ENCODE measurements around the gene UBE2F. TPM values are rescaled to one million over a fixed set of nuclear protein-coding genes. Genes with fewer than 3 reads are reported as not detected.
"Not testable (repeated sequence)": the region's sequence is repeated elsewhere in the genome, so short reads cannot be mapped to it uniquely, and the experiment has no call there.

The UBE2F gene
- total and polyA plus RNA-seq, 7 experiments from 2014 or later: 42.5 to 114 (median 52.7) TPM

DNA sequence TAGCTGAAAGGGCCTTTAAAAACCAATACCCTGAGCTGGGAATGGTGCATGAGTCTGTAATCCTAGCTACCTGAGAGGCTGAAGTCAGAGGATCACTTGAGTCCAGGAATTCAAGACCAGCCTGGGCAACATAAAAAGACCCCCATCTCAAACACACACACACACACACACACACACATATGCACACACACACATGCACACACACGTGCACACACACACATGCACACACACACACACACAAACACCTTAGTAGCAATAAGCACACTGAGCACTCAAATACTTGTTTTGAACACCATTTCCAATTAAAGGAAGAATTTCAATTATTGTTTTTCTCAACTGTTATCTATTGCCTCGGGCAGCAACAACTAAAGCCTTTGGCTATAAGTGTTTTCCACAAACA, 25.6 kb upstream of the UBE2F start:
- Histone ChIP-seq H3K4me3 (ENCODE audit: low read length) (no peak overlapping the region), H3K36me3 (ENCODE audit: control insufficient read depth in 2 of 3, insufficient read depth in 3 of 3, low read length in 3 of 3) (no peaks in the 10 kb centered on the region), H3K4me1 (ENCODE audit: control insufficient read depth in 2 of 2, insufficient read depth in 2 of 2, low read length in 2 of 2) (peaks cover 34 to 40% of the 10 kb centered on the region in 2 donors), H3K9me3 (ENCODE audit: control insufficient read depth in 2 of 3, low read length in 3 of 3) (peaks cover 0 to 13% (median 0%) of the 10 kb centered on the region in 3 experiments), H3K27ac (ENCODE audit: low read depth, low read length) (peak overlapping the region; percentile 68), H3K27me3 (ENCODE audit: control insufficient read depth in 2 of 2, insufficient read depth in 2 of 2, low read length in 2 of 2) (no peaks in the 10 kb centered on the region)
- DNase-seq (no peak), ATAC-seq (no peak)
- H3K27me3 Mint-ChIP-seq: no peaks in the 10 kb centered on the region
- intact Hi-C loops (cut with micrococcal nuclease): no loop called here
- peaks cover 4 to 41% (median 13%) of the 10 kb centered on the region in 5 donors for H3K36me3 Mint-ChIP-seq
- peak overlapping the region in 8 of 10 donors; percentile 64 to 89 (median 77) for H3K4me3 Mint-ChIP-seq
- H3K9me3 Mint-ChIP-seq: peaks cover 0 to 32% (median 14%) of the 10 kb centered on the region in 11 donors
- CTCF ChIA-PET: interaction anchor here (1.3 to 3.1 kb wide), 2 partner anchors 11 to 17 kb away, joined by 3 to 17 read pairs; no protein-coding TSS in a partner anchor
- H3K4me1 Mint-ChIP-seq: peaks cover 28 to 76% (median 65%) of the 10 kb centered on the region in 7 donors
- H3K27ac Mint-ChIP-seq: peak overlapping the region; percentile 87 to 99 (median 97)
- POLR2A ChIA-PET: interaction anchor here (0.7 to 3.3 kb wide), 11 partner anchors 9 to 119 kb away, joined by 3 to 14 read pairs (median 7); partner anchors contain the start of genes SCLY and UBE2F

- peak overlapping the region; percentile 28 for H3K4me3 ChIP-seq (ENCODE audit: low read length)
- ChIA-PET POLR2A (interaction anchor here (0.7 to 3.3 kb wide), 15 partner anchors 10 to 197 kb away, joined by 3 to 14 read pairs (median 5); partner anchors contain the start of gene UBE2F), CTCF (interaction anchor here (0.8 to 3.1 kb wide), 2 partner anchors 16 to 19 kb away, joined by 3 to 17 read pairs; no protein-coding TSS in a partner anchor)
- H3K4me1 ChIP-seq (ENCODE audit: control insufficient read depth in 2 of 2, insufficient read depth in 2 of 2, low read length in 2 of 2): peaks cover 34 to 40% of the 10 kb centered on the region in 2 donors
- H3K36me3 ChIP-seq (ENCODE audit: control insufficient read depth in 2 of 3, insufficient read depth in 3 of 3, low read length in 3 of 3): no peaks in the 10 kb centered on the region
- no peak for DNase-seq
- Mint-ChIP-seq H3K9me3 (peaks cover 0 to 43% (median 20%) of the 10 kb centered on the region in 11 donors), H3K4me1 (peaks cover 36 to 86% (median 75%) of the 10 kb centered on the region in 7 donors), H3K27ac (peak overlapping the region; percentile 87 to 99 (median 97)), H3K4me3 (peak overlapping the region; percentile 64 to 89 (median 77)), H3K36me3 (peaks cover 4 to 49% (median 13%) of the 10 kb centered on the region in 5 donors), H3K27me3 (no peaks in the 10 kb centered on the region)
- H3K27me3 ChIP-seq (ENCODE audit: control insufficient read depth in 2 of 2, insufficient read depth in 2 of 2, low read length in 2 of 2): no peaks in the 10 kb centered on the region
- intact Hi-C loops (cut with micrococcal nuclease): loop anchor here in 1 of 2 donors (2.0 kb wide), 1 partner anchor 24 kb away; the partner anchor contains the start of gene UBE2F
- ATAC-seq: no peak
- H3K9me3 ChIP-seq (ENCODE audit: control insufficient read depth in 2 of 3, low read length in 3 of 3): peaks cover 0 to 17% (median 0%) of the 10 kb centered on the region in 3 experiments
- H3K27ac ChIP-seq (ENCODE audit: low read depth, low read length): peak overlapping the region; percentile 68
These were observed 24.3 kb upstream of the UBE2F start for GRCh38 chr2:237942513-237942899.

DNA sequence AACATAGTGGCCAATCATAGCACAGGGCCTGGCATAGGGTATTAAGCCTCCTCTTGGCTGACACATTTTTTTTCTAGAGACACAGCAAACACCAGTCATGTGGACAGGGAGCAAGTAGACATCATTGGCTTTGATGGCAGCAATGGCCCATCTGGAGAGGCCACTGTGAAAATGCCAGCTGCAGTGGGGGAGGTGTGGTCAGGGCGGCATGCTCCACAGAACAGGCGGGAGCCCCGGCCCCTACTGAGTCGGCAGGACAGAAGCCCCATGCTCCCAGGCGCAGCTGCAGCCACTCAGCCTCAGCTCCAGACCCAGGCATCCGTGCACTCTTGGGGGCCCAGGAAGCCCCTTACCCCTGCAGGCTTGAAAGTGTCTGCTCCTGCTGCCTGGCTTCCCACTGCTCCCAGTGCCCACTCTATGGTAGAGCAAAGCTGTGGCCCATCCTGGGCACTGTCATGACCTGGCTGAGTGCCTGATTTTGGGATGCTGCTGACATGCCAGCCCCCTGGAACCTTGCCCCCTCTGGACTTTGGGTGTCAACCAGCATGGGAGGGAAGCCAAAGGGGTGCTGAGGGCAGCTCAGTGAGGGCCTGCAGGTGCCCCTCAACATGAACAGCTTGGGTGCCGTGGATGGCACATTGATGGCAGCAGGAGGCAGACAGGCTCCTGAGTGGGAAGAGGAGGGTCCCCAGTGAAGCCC, 23.3 kb upstream of the UBE2F start:
- Histone ChIP-seq H3K27me3 (ENCODE audit: control insufficient read depth in 2 of 2, insufficient read depth in 2 of 2, low read length in 2 of 2) (no peaks in the 10 kb centered on the region), H3K27ac (ENCODE audit: low read depth, low read length) (peak overlapping the region; percentile 26), H3K36me3 (ENCODE audit: control insufficient read depth in 2 of 3, insufficient read depth in 3 of 3, low read length in 3 of 3) (no peaks in the 10 kb centered on the region), H3K4me1 (ENCODE audit: control insufficient read depth in 2 of 2, insufficient read depth in 2 of 2, low read length in 2 of 2) (peaks cover 34 to 40% of the 10 kb centered on the region in 2 donors), H3K4me3 (ENCODE audit: low read length) (no peak overlapping the region), H3K9me3 (ENCODE audit: control insufficient read depth in 2 of 3, low read length in 3 of 3) (peaks cover 0 to 17% (median 0%) of the 10 kb centered on the region in 3 experiments)
- no peak for ATAC-seq
- ChIA-PET POLR2A (interaction anchor here (0.7 to 3.3 kb wide), 8 partner anchors 10 to 196 kb away, joined by 3 to 7 read pairs (median 3); partner anchors contain the start of gene UBE2F), CTCF (interaction anchor here (1.0 to 3.1 kb wide), 2 partner anchors 8 to 20 kb away, joined by 4 to 17 read pairs; no protein-coding TSS in a partner anchor)
- H3K36me3 Mint-ChIP-seq: peaks cover 4 to 49% (median 13%) of the 10 kb centered on the region in 5 donors
- H3K4me1 Mint-ChIP-seq: peaks cover 37 to 90% (median 75%) of the 10 kb centered on the region in 7 donors
- H3K27ac Mint-ChIP-seq: peak overlapping the region; percentile 87 to 99 (median 97)
- DNase-seq: no peak
- peaks cover 0 to 44% (median 20%) of the 10 kb centered on the region in 11 donors for H3K9me3 Mint-ChIP-seq
- intact Hi-C loops (cut with micrococcal nuclease): loop anchor here in 1 of 2 donors (2.0 kb wide), 1 partner anchor 23 kb away; the partner anchor contains the start of gene UBE2F
- H3K4me3 Mint-ChIP-seq: peak overlapping the region in 8 of 10 donors; percentile 25 to 89 (median 62)
- H3K27me3 Mint-ChIP-seq: no peaks in the 10 kb centered on the region

DNA sequence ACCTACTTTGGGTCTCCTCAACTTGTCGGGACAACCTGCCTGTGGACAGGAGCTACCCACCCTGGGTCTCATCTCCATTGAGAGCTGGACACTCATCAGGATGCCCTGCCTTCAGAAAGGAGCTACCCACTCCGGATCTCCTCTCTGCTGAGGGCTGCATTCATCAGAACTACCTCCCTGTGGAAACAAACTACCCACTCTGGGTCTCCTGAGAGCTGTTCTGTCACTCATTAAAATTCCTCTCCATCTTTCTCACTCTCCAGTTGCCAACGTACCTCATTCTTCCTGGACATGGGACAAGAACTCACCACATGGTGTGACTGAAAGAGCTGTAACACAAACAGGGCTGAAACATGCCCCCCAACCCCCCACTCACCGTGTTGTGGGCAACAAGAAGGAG, 22.5 kb upstream of the UBE2F start:
- H3K27ac ChIP-seq (ENCODE audit: low read depth, low read length): no peak overlapping the region
- Mint-ChIP-seq H3K4me3 (peak overlapping the region in 2 of 10 donors; percentile 41 to 56), H3K27me3 (no peaks in the 10 kb centered on the region), H3K4me1 (peaks cover 37 to 85% (median 69%) of the 10 kb centered on the region in 7 donors), H3K9me3 (peaks cover 0 to 44% (median 20%) of the 10 kb centered on the region in 11 donors), H3K27ac (peak overlapping the region; percentile 20 to 98 (median 79)), H3K36me3 (peaks cover 4 to 47% (median 13%) of the 10 kb centered on the region in 5 donors)
- ATAC-seq (no peak), DNase-seq (no peak)
- H3K9me3 ChIP-seq (ENCODE audit: control insufficient read depth in 2 of 3, low read length in 3 of 3): peaks cover 0 to 17% (median 0%) of the 10 kb centered on the region in 3 experiments
- intact Hi-C loops (cut with micrococcal nuclease): no loop called here
- peaks cover 34 to 40% of the 10 kb centered on the region in 2 donors for H3K4me1 ChIP-seq (ENCODE audit: control insufficient read depth in 2 of 2, insufficient read depth in 2 of 2, low read length in 2 of 2)
- no peak overlapping the region for H3K4me3 ChIP-seq (ENCODE audit: low read length)
- ChIA-PET POLR2A (interaction anchor here (0.5 to 1.7 kb wide), 4 partner anchors 17 to 256 kb away, joined by 3 to 6 read pairs (median 3); no protein-coding TSS in a partner anchor), CTCF (no interaction called here)
- H3K36me3 ChIP-seq (ENCODE audit: control insufficient read depth in 2 of 3, insufficient read depth in 3 of 3, low read length in 3 of 3): no peaks in the 10 kb centered on the region
- no peaks in the 10 kb centered on the region for H3K27me3 ChIP-seq (ENCODE audit: control insufficient read depth in 2 of 2, insufficient read depth in 2 of 2, low read length in 2 of 2)

DNA sequence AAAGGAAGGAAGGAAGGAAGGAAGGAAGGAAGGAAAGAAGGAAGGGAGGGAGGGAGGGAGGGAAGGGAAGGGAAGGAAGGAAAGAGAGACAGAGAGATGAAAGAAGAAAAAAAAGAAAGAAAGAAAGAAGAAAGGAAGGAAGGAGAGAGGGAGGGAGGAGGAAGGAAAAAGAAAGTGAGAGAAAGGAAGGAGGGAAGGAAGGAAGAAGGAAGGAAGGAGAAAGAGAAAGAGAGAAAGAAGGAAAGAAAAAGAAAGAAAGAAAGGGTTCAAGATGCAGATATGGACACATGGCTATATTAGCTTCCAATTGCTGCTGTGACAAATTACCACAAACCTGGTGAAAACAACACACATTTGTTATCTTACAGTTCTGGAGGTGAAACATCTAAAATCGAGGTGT, 20.4 kb upstream of the UBE2F start:
- Mint-ChIP-seq H3K36me3 (peaks cover 4 to 37% (median 11%) of the 10 kb centered on the region in 5 donors), H3K4me3 (peak overlapping the region in 6 of 10 donors; percentile 21 to 74 (median 54)), H3K4me1 (peaks cover 35 to 65% (median 50%) of the 10 kb centered on the region in 7 donors), H3K27ac (peak overlapping the region in 5 of 9 donors; percentile 49 to 97 (median 82)), H3K27me3 (peaks cover 0 to 7% (median 0%) of the 10 kb centered on the region in 5 donors), H3K9me3 (peaks cover 0 to 36% (median 20%) of the 10 kb centered on the region in 11 donors)
- peaks cover 0 to 17% (median 0%) of the 10 kb centered on the region in 3 experiments for H3K9me3 ChIP-seq (ENCODE audit: control insufficient read depth in 2 of 3, low read length in 3 of 3)
- intact Hi-C loops (cut with micrococcal nuclease): no loop called here
- H3K4me1 ChIP-seq (ENCODE audit: control insufficient read depth in 2 of 2, insufficient read depth in 2 of 2, low read length in 2 of 2): peaks cover 25 to 30% of the 10 kb centered on the region in 2 donors
- no peaks in the 10 kb centered on the region for H3K36me3 ChIP-seq (ENCODE audit: control insufficient read depth in 2 of 3, insufficient read depth in 3 of 3, low read length in 3 of 3)
- H3K27me3 ChIP-seq (ENCODE audit: control insufficient read depth in 2 of 2, insufficient read depth in 2 of 2, low read length in 2 of 2): no peaks in the 10 kb centered on the region
- no peak for ATAC-seq
- H3K4me3 ChIP-seq (ENCODE audit: low read length): no peak overlapping the region
- ChIA-PET CTCF (no interaction called here), POLR2A (interaction anchor here (0.9 to 1.4 kb wide), 2 partner anchors 23 to 53 kb away, joined by 3 read pairs; no protein-coding TSS in a partner anchor)
- no peak overlapping the region for H3K27ac ChIP-seq (ENCODE audit: low read depth, low read length)
- no peak for DNase-seq

GRCh38 chr2:237951354-237951753, 15.5 kb upstream of the UBE2F start:
- Mint-ChIP-seq H3K27ac (peak overlapping the region in 2 of 9 donors; percentile 52), H3K4me1 (peaks cover 3 to 24% (median 14%) of the 10 kb centered on the region in 7 donors), H3K9me3 (peaks cover 0 to 10% (median 6%) of the 10 kb centered on the region in 11 donors), H3K27me3 (peaks cover 6 to 31% (median 7%) of the 10 kb centered on the region in 5 donors)
- H3K9me3 ChIP-seq (ENCODE audit: control insufficient read depth in 2 of 3, low read length in 3 of 3); H3K36me3 Mint-ChIP-seq; DNase-seq; ATAC-seq; H3K27me3 ChIP-seq (ENCODE audit: control insufficient read depth in 2 of 2, insufficient read depth in 2 of 2, low read length in 2 of 2); intact Hi-C loops (cut with micrococcal nuclease); CTCF ChIA-PET; H3K4me1 ChIP-seq (ENCODE audit: control insufficient read depth in 2 of 2, insufficient read depth in 2 of 2, low read length in 2 of 2); H3K4me3 ChIP-seq (ENCODE audit: low read length); H3K4me3 Mint-ChIP-seq; H3K36me3 ChIP-seq (ENCODE audit: control insufficient read depth in 2 of 3, insufficient read depth in 3 of 3, low read length in 3 of 3); H3K27ac ChIP-seq (ENCODE audit: low read depth, low read length): not testable (repeated sequence)
- POLR2A ChIA-PET: interaction anchor here (0.7 to 3.1 kb wide), 2 partner anchors 10 to 11 kb away, joined by 3 to 11 read pairs; no protein-coding TSS in a partner anchor

All from naive thymus-derived CD4-positive, alpha-beta T cell (primary cell).